GM13977 (cell line): ENCODE results near the gene ADIPOR2.
"Not testable (repeated sequence)": the region's sequence is repeated elsewhere in the genome, so short reads cannot be mapped to it uniquely, and the experiment has no call there.

Experiments
- DNase-seq: peaks from one replicate; pipeline ENCODE4 v3.0.0; 2012; ENCODE audit warnings: low spot score
- in situ Hi-C: fragments of 300-500 bp; cut with MboI; formaldehyde crosslinking; loops from one replicate; pipeline ENCODE4 v1.12.0; 2022; ENCODE audit warnings: low sequenced_read_pairs, low pct_unique_long_range_greater_than_20kb, mixed read lengths, inconsistent platforms; ENCODE audit not compliant: unreplicated experiment
- TF ChIP-seq, protein P1 (sequence below): IDR thresholded peaks from 2 replicates; pipeline ENCODE4 v1.5.1; 2012; ENCODE audit warnings: mild to moderate bottlenecking, control low read depth; ENCODE audit not compliant: insufficient read depth; ENCODE audit errors: extremely low read depth, missing control alignments

The ADIPOR2 gene

DNA sequence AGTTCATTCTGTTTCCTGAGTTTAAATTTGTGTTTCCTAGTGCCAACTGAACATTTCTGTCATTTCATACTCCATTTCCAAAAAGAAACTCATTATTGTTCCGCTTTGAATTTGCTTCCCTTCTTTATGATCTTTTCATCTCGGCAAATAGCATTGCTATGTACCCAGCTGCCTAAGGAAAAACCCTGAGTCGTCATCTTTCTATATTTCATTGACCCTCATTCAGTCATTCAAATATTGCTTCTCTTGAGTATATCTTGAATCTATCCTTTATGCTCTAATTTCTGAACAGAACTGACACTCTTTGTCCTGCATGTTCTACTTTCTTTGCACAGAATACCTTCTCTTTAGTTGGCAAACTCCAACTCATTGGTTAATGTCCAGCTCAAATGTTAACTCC lies 35.9 kb downstream of the ADIPOR2 start:
- in situ Hi-C loops, result no loop called here
- DNase-seq, result no peak
- TF ChIP-seq, protein P1, sequence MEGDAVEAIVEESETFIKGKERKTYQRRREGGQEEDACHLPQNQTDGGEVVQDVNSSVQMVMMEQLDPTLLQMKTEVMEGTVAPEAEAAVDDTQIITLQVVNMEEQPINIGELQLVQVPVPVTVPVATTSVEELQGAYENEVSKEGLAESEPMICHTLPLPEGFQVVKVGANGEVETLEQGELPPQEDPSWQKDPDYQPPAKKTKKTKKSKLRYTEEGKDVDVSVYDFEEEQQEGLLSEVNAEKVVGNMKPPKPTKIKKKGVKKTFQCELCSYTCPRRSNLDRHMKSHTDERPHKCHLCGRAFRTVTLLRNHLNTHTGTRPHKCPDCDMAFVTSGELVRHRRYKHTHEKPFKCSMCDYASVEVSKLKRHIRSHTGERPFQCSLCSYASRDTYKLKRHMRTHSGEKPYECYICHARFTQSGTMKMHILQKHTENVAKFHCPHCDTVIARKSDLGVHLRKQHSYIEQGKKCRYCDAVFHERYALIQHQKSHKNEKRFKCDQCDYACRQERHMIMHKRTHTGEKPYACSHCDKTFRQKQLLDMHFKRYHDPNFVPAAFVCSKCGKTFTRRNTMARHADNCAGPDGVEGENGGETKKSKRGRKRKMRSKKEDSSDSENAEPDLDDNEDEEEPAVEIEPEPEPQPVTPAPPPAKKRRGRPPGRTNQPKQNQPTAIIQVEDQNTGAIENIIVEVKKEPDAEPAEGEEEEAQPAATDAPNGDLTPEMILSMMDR, result no peak

DNA sequence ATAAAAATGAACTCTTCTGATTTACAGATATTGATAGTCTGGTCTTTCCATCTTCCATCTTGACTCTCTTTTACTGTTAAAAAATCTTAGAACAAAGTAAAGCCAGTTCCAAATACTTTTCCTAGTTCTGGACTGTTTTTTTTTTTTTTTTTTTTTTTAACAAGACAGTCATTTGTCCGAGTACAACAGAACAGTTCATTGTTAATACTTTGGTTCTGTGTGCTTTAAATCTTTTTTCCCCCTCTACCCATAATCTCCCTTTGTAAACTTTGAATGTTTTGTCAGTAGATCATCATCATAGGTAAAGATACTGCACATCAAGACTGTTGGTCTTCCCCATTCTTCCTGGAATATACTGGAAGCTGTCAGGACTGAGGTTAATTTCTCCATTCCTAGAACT lies 38.0 kb downstream of the ADIPOR2 start:
- in situ Hi-C loops, result no loop called here

DNA sequence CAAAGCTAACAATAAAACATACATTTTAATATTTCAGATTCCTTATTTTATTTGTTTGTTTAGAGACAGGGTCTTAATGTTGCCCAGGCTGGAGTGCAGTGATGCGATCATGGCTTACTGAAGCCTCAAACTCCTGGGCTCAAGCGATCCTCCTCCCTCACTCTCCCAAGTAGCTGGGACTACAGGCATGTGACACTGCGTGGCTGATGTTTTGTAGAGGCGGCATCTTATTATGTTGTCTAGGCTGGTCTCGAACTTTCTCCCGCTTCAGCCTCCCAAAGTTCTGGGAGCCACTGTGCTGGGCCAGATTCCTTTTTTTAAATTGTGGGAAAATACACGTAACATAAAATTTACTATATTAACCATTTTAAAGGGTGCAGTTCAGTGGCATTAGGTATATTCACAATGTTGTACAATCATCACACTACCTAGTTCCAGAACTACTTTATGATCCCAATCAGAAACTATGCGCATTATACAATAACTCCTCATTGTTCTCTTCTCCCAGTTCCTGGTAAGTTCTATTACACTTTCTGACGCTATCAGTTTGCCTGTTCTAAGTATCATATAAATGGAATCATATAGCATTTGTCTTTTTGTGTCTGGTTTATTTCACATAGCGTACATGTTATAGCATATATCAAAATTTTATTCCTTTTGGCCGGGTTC lies 40.3 kb downstream of the ADIPOR2 start:
- TF ChIP-seq, protein P1, result no peak
- in situ Hi-C loops, result no loop called here
- no peak for DNase-seq

More for the DNA sequence above, 38.0 kb downstream of the ADIPOR2 start:
- DNase-seq, result no peak
- TF ChIP-seq, protein P1, result no peak

DNA sequence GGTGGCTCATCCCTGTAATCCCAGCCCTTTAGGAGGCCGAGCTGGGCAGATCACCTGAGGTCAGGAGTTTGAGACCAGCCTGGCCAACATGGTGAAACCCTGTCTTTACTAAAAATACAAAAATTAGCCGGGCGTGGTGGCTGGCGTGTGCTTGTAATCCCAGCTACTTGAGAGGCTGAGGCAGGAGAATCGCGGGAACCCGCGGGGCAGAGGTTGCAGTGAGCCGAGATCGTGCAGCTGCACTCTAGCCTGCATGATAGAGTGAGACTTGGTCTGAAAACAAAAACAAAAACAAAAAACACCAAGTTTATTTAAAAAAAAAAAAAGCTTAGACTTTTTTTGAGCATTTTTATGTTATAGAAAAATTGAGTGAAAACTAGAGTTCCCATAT lies 40.8 kb downstream of the ADIPOR2 start:
- DNase-seq, in situ Hi-C loops: not testable (repeated sequence)

DNA sequence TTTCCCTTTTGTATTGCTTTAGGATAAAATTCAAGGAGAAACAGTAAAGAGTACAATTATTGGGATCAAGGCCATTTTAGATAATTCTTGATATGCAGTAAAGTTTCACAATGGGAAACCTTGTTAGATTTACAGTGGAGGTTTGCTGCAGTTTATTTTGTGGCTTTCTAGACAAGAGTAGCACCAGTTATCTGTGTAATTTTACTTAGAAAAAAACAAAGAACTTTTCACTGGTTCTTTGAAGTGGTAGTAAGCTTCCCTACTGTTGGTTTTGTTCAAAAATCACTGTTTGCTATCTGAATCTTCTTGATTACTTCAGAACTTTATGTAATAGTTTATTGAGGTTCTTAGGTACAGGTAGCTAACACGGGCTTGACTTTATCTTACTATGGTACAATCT lies 42.0 kb downstream of the ADIPOR2 start:
- in situ Hi-C loops, result no loop called here
- TF ChIP-seq, protein P1, result no peak
- DNase-seq, result no peak

DNA sequence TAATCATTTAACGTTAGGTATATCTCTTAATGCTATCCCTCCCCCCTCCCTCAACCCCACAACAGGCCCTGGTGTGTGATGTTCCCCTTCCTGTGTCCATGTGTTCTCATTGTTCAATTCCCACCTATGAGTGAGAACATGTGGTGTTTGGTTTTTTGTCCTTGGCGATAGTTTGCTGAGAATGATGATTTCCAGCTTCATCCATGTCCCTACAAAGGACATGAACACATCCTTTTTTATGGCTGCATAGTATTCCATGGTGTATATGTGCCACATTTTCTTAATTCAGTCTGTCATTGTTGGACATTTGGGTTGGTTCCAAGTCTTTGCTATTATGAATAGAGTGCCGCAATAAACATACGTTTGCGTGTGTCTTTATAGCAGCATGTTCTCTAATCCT lies 42.8 kb downstream of the ADIPOR2 start:
- DNase-seq, in situ Hi-C loops: not testable (repeated sequence)

DNA sequence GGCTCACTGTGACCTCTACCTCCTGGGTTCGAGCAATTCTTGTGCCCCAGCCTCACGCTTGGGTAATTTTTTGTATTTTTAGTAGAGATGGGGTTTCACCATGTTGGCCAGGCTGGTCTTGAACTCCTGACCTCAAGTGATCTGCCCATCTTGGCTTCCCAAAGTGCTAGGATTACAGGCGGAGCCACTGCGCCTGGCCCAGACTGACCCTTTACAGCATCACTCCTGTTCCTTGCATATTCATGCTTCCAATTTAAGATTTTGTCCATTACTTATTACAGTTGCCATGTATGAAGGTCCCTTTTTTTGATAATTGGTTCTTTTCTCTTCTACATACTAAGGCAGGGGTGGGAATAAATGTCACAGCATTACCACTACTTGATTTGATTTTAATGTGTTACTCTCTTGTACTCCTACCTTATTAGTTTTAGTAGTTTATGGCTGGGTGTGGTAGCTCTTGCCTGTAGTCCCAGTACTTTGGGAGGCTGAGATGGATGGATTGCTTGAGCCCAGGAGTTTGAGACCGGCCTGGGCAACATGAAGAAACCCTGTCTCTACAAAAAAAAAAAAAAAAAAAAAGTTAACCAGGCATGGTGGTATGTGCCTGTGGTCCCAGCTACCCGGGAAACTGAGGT lies 46.9 kb downstream of the ADIPOR2 start:
- TF ChIP-seq, protein P1, result no peak
- in situ Hi-C loops, result no loop called here
- DNase-seq, result no peak

DNA sequence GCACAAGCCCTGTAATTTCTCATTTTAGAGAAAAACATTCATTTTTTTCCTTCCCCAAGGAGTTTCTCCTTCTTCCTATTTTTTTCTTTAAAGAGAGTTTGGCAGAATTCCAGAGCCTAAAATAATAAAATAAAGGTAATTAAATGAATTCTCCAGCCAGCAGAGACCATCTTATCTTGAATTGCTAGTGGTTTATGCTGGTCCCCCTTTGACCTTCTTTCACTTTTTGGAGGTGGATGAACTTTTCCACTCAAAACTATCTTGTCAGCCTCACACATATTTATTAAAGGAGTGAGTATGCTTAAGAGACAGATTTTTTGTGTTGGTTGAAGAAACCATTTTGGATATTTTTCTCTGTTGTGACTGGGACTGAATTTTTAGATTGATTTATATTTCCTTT lies 47.6 kb downstream of the ADIPOR2 start:
- no peak for DNase-seq
- in situ Hi-C loops, result no loop called here
- TF ChIP-seq, protein P1, result no peak
